Activated CD4-positive, alpha-beta T cell treated with anti-CD3 and anti-CD28 coated beads, Interleukin-2, amount 10 ng/mL, durations not matched to agents 7 days and 5 days (primary cell): ENCODE data around the gene CACNA1B. TPM values are rescaled to one million over a fixed set of nuclear protein-coding genes. Genes with fewer than 3 reads are reported as not detected.
"Not testable (repeated sequence)": the region's sequence is repeated elsewhere in the genome, so short reads cannot be mapped to it uniquely, and the experiment has no call there.

Experiments
- CTCF ChIA-PET: fragments of 350-600 bp; sonication (Branson Sonifier 250); formaldehyde crosslinking; loops from one replicate; lab custom pipeline; 2021; ENCODE audit warnings: antibody characterized with exemption; lab: Charles Lee
- POLR2A ChIA-PET: fragments of 350-600 bp; sonication (Branson Sonifier 250); formaldehyde crosslinking; loops from one replicate; lab custom pipeline; 2021; ENCODE audit warnings: antibody characterized with exemption; lab: Charles Lee
- DNase-seq: peaks from one replicate; pipeline ENCODE4 v3.0.0-alpha.2; 2020
- H3K27ac Mint-ChIP-seq: one replicate; pipeline ENCODE4 v1.8.0; 2021; ENCODE audit warnings: mild to moderate bottlenecking, moderate library complexity, mixed read lengths
- H3K27me3 Mint-ChIP-seq: one replicate; pipeline ENCODE4 v1.8.0; 2021; ENCODE audit warnings: mixed read lengths
- H3K36me3 Mint-ChIP-seq: one replicate; pipeline ENCODE4 v1.8.0; 2021; ENCODE audit warnings: low read depth, mixed read lengths
- H3K4me1 Mint-ChIP-seq: one replicate; pipeline ENCODE4 v1.8.0; 2021; ENCODE audit warnings: mixed read lengths
- H3K4me3 Mint-ChIP-seq: one replicate; pipeline ENCODE4 v1.8.0; 2021; ENCODE audit warnings: mild to moderate bottlenecking, moderate library complexity, mixed read lengths
- H3K9me3 Mint-ChIP-seq: one replicate; pipeline ENCODE4 v1.8.0; 2021; ENCODE audit warnings: mixed read lengths
- total RNA-seq, 2 experiments: library from RNA; stranded (reverse); gene quantifications; one replicate each; pipeline ENCODE4 v1.2.3, GENCODE V29; 2021

The CACNA1B gene
- not detected for total RNA-seq

DNA sequence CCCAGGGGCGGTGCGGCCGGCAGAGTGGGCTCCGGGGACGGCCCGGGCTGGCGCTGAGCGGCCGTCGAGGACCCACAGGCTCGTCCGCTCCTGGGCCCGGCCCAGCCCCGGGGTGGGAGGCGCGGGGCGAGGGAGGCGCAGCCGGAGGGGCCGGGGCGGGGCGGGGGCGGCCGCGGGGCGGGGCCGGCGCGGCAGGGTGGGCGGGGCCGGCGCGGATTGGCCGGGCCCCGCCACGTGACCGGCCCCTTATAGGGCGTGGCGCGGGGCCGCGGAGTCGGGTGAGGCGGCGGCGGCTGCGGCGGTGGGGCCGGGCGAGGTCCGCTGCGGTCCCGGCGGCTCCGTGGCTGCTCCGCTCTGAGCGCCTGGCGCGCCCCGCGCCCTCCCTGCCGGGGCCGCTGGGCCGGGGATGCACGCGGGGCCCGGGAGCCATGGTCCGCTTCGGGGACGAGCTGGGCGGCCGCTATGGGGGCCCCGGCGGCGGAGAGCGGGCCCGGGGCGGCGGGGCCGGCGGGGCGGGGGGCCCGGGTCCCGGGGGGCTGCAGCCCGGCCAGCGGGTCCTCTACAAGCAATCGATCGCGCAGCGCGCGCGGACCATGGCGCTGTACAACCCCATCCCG is at the start of gene CACNA1B:
Gene CACNA1B (plus strand): TSS at position 277 of the 617 bp plus-strand sequence. CDS start 152 bp downstream, at position 429.
- H3K36me3 Mint-ChIP-seq, H3K4me3 Mint-ChIP-seq, DNase-seq, H3K9me3 Mint-ChIP-seq, POLR2A ChIA-PET, H3K27me3 Mint-ChIP-seq, H3K27ac Mint-ChIP-seq, H3K4me1 Mint-ChIP-seq, CTCF ChIA-PET: not testable (repeated sequence)

DNA sequence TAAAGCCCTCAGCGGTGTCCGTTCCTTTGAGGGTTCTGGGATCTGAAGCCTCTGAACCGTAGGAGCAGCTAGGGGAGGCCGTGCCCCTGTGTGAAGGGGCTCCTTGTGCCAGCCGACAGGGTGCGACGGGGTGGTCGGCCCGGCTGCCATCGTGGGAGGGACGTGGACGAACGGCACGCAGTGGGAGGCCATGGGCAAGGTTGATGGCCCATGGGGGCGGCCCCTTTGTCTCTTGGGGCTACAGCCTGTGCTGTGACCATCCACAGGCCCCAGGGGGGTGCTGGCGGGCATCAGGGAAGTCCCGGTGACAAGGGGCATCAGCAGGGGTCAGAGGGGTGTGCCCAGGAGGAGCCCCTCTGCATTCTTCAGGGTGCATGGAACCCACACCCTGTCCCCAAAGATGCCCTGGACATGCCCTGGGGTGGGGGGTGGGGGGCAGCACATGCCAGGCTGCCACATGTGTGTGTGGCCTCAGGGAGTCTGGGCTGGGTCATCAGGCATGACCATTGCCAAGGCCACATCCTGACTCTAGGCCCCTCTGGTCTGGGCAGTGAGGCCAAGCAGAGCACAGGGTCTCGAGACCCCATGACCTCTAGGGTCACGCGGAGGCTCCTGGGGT is 49.6 kb upstream of the CACNA1B start:
- ChIA-PET CTCF (interaction anchor here (0.6 kb wide), 1 partner anchor 120 kb away, joined by 3 read pairs; no protein-coding TSS in a partner anchor), POLR2A (no interaction called here)
- Mint-ChIP-seq H3K4me1 (no peaks in the 10 kb centered on the region), H3K27ac (no peak overlapping the region), H3K9me3 (peaks cover 2% of the 10 kb centered on the region), H3K4me3 (no peak overlapping the region), H3K27me3 (no peaks in the 10 kb centered on the region), H3K36me3 (peaks cover 38% of the 10 kb centered on the region)
- DNase-seq = no peak

DNA sequence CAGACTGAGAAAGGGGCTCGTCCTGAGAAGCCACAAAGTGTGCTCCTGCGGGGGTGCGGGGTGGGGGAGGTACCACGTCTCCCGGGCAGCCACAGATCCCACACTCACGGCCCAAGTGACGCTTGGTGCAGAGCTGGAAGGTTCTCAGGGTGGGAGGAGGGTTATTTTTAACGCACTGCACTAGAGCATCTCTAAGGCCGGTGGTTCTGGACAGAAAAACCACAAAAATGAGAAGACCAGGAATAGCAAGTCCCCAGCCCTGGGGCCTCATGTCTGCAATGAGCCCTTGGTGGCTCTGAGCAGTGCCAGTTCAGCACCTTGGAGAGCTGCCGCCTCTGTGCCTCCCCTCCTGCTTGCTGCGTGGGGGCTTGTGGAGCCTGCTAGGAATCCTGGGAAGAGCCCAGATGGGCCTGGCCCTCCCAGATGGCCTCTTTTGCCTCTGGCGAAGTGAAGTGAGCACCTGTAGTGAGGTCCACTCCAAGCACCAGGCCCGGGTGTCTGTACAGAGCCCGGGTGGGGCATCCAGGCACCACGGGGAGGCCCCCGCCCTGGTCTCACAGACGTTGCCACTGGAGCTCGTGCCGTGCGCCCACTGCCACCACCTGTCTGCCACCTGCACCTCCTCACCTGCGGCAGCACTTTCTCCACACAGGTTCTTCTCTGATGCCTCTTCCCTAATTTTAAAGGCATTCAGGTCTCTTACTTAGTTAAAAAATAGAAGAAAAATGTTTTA is 48.9 kb upstream of the CACNA1B start:
- peaks cover 2% of the 10 kb centered on the region for H3K9me3 Mint-ChIP-seq
- CTCF ChIA-PET = interaction anchor here (0.6 kb wide), 1 partner anchor 119 kb away, joined by 3 read pairs; no protein-coding TSS in a partner anchor
- H3K27ac Mint-ChIP-seq = no peak overlapping the region

DNA sequence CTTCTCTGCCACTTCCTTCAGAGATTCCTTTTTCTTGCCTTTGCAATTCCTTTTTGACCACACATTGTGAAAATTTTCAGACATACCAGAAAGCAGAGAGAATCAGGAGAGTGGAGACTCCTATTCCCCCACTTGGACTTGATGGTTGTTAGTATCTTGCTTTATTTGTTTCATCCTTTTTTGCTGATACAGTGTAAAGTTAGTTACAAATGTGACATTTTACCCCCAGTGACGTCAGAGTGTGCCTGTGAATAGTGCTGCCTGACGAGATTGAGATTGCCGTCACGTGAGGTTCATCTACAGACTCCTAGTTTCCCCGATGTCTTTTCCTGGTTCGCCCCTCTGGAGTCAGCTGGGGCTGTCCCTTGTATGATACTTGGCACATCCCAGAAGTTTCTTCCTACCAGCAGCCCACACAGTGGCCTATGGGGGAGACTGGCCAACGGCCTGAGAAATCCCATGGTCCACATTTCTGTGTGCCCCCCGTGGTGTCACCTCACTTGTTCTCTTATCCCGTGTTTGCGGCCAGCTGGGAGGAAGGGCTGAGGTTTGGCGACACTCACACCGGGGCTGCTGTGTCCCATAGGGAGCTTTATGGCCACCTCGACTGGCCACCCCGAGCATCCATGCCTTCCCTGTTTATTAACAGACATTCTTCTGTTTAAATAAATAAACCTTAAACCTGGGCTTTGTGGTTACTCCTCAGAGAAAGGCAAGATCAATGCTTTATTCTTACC is 48.2 kb upstream of the CACNA1B start:
- Mint-ChIP-seq H3K4me3 (no peak overlapping the region), H3K27ac (no peak overlapping the region), H3K4me1 (no peaks in the 10 kb centered on the region), H3K27me3 (no peaks in the 10 kb centered on the region), H3K36me3 (peaks cover 31% of the 10 kb centered on the region), H3K9me3 (peaks cover 2% of the 10 kb centered on the region)
- ChIA-PET POLR2A (no interaction called here), CTCF (no interaction called here)
- DNase-seq = no peak

More for the DNA sequence above, 48.9 kb upstream of the CACNA1B start:
- Mint-ChIP-seq H3K4me1 (no peaks in the 10 kb centered on the region), H3K27me3 (no peaks in the 10 kb centered on the region), H3K36me3 (peaks cover 38% of the 10 kb centered on the region), H3K4me3 (no peak overlapping the region)
- POLR2A ChIA-PET = no interaction called here
- peak; percentile 26 for DNase-seq

DNA sequence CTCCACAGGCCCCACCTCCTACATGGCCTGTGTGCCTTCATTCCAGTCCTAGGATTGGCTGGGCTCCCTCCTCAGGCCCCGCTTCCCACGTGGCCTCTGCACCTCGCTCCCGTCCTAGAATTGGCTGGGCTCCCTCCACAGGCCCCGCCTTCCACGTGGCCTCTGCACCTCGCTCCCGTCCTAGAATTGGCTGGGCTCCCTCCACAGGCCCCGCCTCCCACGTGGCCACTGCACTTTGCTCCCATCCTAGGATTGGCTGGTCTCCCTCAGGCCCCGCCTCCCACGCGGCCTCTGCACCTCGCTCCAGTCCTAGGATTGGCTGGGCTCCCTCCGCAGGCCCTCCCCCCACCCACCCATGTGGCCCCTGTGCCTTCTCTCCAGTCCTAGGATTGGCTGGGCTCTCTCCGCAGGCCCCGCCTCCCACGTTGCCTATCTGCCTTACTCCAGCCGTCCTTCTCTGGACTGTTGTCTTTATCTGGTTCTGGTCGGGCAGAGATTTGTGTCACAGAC is 45.3 kb upstream of the CACNA1B start:
- ChIA-PET CTCF (no interaction called here), POLR2A (no interaction called here)
- Mint-ChIP-seq H3K27me3 (no peaks in the 10 kb centered on the region), H3K4me1 (no peaks in the 10 kb centered on the region), H3K36me3 (peaks cover 11% of the 10 kb centered on the region), H3K4me3 (no peak overlapping the region), H3K9me3 (no peaks in the 10 kb centered on the region), H3K27ac (no peak overlapping the region)
- no peak for DNase-seq

DNA sequence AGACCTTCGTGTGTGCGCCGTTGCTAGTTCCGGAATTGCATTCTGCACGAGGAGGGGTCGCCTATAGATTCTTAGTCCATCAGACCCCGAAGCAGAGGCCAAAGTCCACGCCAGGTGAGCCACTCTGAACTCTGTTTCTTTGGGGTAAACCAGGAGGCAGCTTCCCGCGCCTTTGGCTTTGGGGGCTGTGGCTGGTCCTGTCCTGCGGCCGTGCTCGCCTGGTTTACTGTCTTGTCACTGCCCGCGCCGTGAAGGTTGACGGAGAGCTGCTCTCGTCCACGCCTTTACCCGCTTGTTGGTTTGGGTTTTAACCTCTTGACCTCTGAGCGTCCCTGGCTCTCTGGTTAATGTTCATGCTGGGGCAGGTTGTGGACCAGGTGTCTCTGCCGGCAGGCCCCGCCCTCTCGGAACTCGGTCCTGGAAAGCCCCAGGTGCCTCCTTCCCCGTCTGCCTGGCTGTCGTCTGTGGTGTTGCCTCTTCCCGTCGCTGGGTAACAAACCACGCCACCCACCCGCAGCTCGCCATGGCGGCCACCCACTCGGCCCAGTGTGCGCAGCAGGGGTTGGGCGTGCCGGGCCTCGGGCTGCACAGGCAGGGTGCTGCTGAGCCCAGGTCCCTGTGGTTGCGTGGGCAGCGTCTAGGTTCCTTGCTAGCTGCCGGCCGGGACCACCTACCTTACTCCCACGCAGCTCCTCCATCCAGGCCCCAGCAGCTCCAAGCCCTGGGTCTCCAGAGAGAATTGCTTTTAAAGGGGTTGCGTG is 44.6 kb upstream of the CACNA1B start:
- CTCF ChIA-PET = no interaction called here
- Mint-ChIP-seq H3K4me3 (no peak overlapping the region), H3K4me1 (no peaks in the 10 kb centered on the region), H3K27ac (no peak overlapping the region), H3K36me3 (peaks cover 9% of the 10 kb centered on the region), H3K27me3 (no peaks in the 10 kb centered on the region), H3K9me3 (no peaks in the 10 kb centered on the region)
- POLR2A ChIA-PET = no interaction called here
- DNase-seq = no peak

DNA sequence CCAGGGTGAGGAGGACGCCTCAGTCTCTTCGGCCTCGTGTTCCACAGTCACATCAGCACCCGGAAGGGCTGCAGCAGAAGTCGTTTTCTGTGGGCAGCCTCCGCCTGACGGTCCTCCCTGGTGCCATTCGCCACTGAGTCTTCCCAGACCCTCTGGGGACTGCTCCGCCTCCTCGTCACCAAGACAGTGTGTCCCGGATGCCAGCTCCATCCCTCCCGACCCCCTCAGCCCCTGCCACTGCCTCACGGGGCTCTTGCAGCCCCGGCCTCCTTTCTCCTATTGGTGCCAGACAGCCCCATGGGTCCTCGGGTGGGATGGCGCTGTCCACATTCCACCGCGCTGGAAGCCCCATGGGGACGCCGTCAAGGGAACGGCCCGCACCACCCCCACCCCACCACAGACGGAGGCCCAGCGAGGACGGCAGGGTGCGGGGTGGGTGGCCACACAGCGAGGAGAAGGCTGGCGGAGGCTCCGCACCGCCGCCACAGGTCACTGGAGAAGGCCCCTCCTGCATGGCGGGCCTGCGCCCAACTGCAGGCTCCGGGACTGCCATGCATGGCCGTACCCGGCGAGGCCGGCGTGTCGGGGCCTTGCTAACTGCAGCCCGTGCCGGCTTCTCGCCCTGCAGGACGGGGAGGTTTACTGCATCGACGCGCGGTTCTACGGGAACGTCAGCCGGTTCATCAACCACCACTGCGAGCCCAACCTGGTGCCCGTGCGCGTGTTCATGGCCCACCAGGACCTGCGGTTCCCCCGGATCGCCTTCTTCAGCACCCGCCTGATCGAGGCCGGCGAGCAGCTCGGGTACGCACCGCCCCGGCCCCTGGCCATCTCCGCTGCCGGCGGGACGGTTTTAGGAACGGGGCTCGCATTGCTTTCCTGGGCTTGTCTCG is 43.6 kb upstream of the CACNA1B start:
- no peak overlapping the region for H3K27ac Mint-ChIP-seq
- H3K9me3 Mint-ChIP-seq = no peaks in the 10 kb centered on the region
- no peak overlapping the region for H3K4me3 Mint-ChIP-seq
- peaks cover 9% of the 10 kb centered on the region for H3K36me3 Mint-ChIP-seq
- no peaks in the 10 kb centered on the region for H3K27me3 Mint-ChIP-seq
- no peaks in the 10 kb centered on the region for H3K4me1 Mint-ChIP-seq
- ChIA-PET CTCF (no interaction called here), POLR2A (no interaction called here)
- no peak for DNase-seq

DNA sequence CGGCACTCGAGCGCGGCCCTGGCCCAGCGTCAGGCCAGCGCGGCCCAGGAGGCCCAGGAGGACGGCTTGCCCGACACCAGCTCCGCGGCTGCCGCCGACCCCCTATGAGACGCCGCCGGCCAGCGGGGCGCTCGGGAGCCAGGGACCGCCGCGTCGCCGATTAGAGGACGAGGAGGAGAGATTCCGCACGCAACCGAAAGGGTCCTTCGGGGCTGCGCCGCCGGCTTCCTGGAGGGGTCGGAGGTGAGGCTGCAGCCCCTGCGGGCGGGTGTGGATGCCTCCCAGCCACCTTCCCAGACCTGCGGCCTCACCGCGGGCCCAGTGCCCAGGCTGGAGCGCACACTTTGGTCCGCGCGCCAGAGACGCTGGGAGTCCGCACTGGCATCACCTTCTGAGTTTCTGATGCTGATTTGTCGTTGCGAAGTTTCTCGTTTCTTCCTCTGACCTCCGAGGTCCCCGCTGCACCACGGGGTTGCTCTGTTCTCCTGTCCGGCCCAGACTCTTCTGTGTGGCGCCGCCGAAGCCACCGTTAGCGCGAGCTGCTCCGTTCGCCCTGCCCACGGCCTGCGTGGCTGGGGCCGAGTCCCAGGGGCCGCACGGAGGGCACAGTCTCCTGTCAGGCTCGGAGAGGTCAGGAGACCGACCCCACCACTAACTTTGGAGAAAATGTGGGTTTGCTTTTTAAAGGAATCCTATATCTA is 42.6 kb upstream of the CACNA1B start:
- POLR2A ChIA-PET = no interaction called here
- no peaks in the 10 kb centered on the region for H3K9me3 Mint-ChIP-seq
- H3K27me3 Mint-ChIP-seq = no peaks in the 10 kb centered on the region
- no peak for DNase-seq
- CTCF ChIA-PET = no interaction called here
- H3K4me1 Mint-ChIP-seq = no peaks in the 10 kb centered on the region
- no peak overlapping the region for H3K27ac Mint-ChIP-seq
- no peak overlapping the region for H3K4me3 Mint-ChIP-seq
- H3K36me3 Mint-ChIP-seq = peaks cover 3% of the 10 kb centered on the region

DNA sequence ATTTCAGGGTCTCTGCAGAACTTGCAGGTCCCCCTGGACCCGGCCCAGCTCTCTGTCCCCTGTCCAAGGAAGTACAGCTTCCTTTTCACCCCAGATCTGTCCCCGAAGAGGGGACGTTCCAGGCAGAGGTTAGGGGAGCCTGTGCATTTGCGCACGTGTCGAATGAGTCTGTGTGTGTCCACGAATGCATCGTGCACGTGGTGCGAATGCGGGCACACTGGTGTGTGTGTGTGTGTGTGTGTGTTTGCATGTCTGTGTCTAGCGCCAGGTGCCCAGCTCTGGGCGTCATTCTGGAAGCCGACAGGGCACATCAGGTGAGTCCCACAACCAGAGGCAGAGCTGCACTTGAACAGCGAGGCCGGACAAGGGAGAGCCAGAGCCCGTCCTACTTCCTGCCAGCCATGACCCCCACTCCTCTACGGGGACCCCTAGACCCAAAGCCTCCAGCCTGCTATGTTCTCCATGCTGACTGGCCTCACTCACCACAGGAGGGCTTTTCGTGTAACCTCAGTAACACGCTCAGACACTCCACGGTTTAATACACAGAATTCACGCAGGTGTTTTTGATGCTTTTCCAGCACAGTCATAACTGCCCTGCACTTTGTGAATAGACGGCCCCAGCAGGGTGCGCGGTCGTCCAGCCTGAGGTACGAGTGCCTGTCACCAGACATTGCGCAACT is 41.3 kb upstream of the CACNA1B start:
- ChIA-PET CTCF (no interaction called here), POLR2A (no interaction called here)
- no peak overlapping the region for H3K27ac Mint-ChIP-seq
- H3K36me3 Mint-ChIP-seq = peaks cover 3% of the 10 kb centered on the region
- H3K9me3 Mint-ChIP-seq = peaks cover 2% of the 10 kb centered on the region
- no peaks in the 10 kb centered on the region for H3K4me1 Mint-ChIP-seq
- no peak overlapping the region for H3K4me3 Mint-ChIP-seq
- no peak for DNase-seq
- H3K27me3 Mint-ChIP-seq = no peaks in the 10 kb centered on the region

DNA sequence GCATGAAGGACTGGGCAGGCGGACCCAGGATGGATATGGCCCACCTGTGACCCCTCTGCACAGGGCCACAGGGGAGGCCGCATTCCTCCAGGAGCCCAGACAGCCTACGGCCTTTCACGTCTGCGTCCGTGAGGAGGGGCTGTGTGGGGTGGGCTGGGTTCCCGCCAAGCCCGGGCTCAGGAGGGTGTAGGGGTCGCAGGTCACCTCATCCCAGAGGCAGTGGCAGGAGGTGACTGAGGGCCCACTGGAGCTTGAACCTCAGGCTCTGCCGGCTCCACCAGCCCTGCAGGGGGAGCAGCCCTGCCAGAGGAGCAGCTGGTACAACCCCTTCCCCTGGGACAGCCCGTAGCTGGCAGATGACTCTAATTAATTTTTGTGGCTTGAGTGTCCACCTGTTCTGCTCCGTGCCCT is 40.7 kb upstream of the CACNA1B start:
- peaks cover 2% of the 10 kb centered on the region for H3K9me3 Mint-ChIP-seq
- ChIA-PET CTCF (no interaction called here), POLR2A (no interaction called here)
- no peaks in the 10 kb centered on the region for H3K27me3 Mint-ChIP-seq
- no peaks in the 10 kb centered on the region for H3K4me1 Mint-ChIP-seq
- H3K27ac Mint-ChIP-seq = no peak overlapping the region
- DNase-seq = no peak
- H3K36me3 Mint-ChIP-seq = peaks cover 3% of the 10 kb centered on the region
- H3K4me3 Mint-ChIP-seq = no peak overlapping the region
